Measurements from ENCODE around the gene FAM184A. TPM values are rescaled to one million over a fixed set of nuclear protein-coding genes. Genes with fewer than 3 reads are reported as not detected.

Gene FAM184A
- total and polyA plus RNA-seq, 2 experiments from 2014 or later = 13.7 to 18.6 TPM

GRCh38 chr6:118914598-118914997 lies 163.9 kb downstream of the FAM184A start:
- Histone ChIP-seq H3K4me3 (no peak overlapping the region), H3K4me1 (ENCODE audit: insufficient read depth) (no peaks in the 10 kb centered on the region), H3K27ac (ENCODE audit: low read depth) (no peak overlapping the region), H2AFZ (no peak overlapping the region), H3F3A (replicated peaks; ENCODE audit: low read depth) (no peaks in the 10 kb centered on the region), H3K79me2 (replicated peaks; ENCODE audit: insufficient read depth) (no peaks in the 10 kb centered on the region), H4K20me1 (replicated peaks; ENCODE audit: insufficient read depth) (no peaks in the 10 kb centered on the region), H3K36me3 (ENCODE audit: insufficient read depth) (peaks cover 8% of the 10 kb centered on the region; the same call in 1 of the 2 replicates), H3K4me2 (no peak overlapping the region), H3K9me2 (ENCODE audit: insufficient read depth) (no peaks in the 10 kb centered on the region), H3K27me3 (ENCODE audit: insufficient read depth) (no peaks in the 10 kb centered on the region)
- DNase-seq (ENCODE audit: low spot score) (no peak), ATAC-seq (no peak)
- H3K27me3 Mint-ChIP-seq (ENCODE audit: insufficient read depth, low read depth, poor library complexity) = no peaks in the 10 kb centered on the region
- H3K36me3 Mint-ChIP-seq (ENCODE audit: low read depth) = peaks cover 43% of the 10 kb centered on the region
- H3K9me3 Mint-ChIP-seq = no peaks in the 10 kb centered on the region
- H3K4me1 Mint-ChIP-seq = no peaks in the 10 kb centered on the region
- TF ChIP-seq ZNF114 (CRISPR knock-in tag; IDR thresholded peaks at IDR 0.05) (no peak), CREB1 (CRISPR knock-in tag; IDR thresholded peaks at IDR 0.05; ENCODE audit: low read depth) (no peak), CTCF (conservative IDR thresholded peaks at IDR 0.05; ENCODE audit: low read depth in 2 of 2) (no peak)
- no peak overlapping the region for H3K4me3 Mint-ChIP-seq
- no peak overlapping the region for H3K27ac Mint-ChIP-seq

- Mint-ChIP-seq H3K27ac (no peak overlapping the region), H3K36me3 (ENCODE audit: low read depth) (peaks cover 45% of the 10 kb centered on the region)
- H3K36me3 ChIP-seq (ENCODE audit: insufficient read depth) = peaks cover 23% of the 10 kb centered on the region
- TF ChIP-seq EZH2 (IDR thresholded peaks at IDR 0.05; ENCODE audit: low read depth, unreplicated experiment) (no peak), REST (IDR thresholded peaks at IDR 0.05; ENCODE audit: unreplicated experiment) (no peak), ZNF114 (CRISPR knock-in tag; IDR thresholded peaks at IDR 0.05) (no peak), CREB1 (CRISPR knock-in tag; IDR thresholded peaks at IDR 0.05; ENCODE audit: low read depth) (no peak), CTCF (conservative IDR thresholded peaks at IDR 0.05; ENCODE audit: low read depth in 2 of 2) (no peak), JUNB (IDR thresholded peaks at IDR 0.05; ENCODE audit: unreplicated experiment) (no peak), ZNF331 (CRISPR knock-in tag; IDR thresholded peaks at IDR 0.05; ENCODE audit: low read depth) (no peak), STAT1 (IDR thresholded peaks at IDR 0.05; ENCODE audit: unreplicated experiment) (no peak), POLR2AphosphoS5 (IDR thresholded peaks at IDR 0.05; ENCODE audit: low read depth) (no peak), EZH2phosphoT487 (IDR thresholded peaks at IDR 0.05; ENCODE audit: unreplicated experiment) (no peak), ETS1 (IDR thresholded peaks at IDR 0.05) (no peak), NANOG (IDR thresholded peaks at IDR 0.05; ENCODE audit: borderline replicate concordance) (no peak)
Observed at GRCh38 chr6:118913161-118913560, 165.3 kb downstream of the FAM184A start.

More at GRCh38 chr6:118913161-118913560, 165.3 kb downstream of the FAM184A start:
- Histone ChIP-seq H3K9me2 (ENCODE audit: insufficient read depth) (no peaks in the 10 kb centered on the region), H3K4me1 (ENCODE audit: insufficient read depth) (no peaks in the 10 kb centered on the region), H3K4me3 (no peak overlapping the region), H3K27me3 (ENCODE audit: insufficient read depth) (no peaks in the 10 kb centered on the region), H3K27ac (ENCODE audit: low read depth) (no peak overlapping the region), H3K79me2 (replicated peaks; ENCODE audit: insufficient read depth) (no peaks in the 10 kb centered on the region), H2AFZ (no peak overlapping the region), H3F3A (replicated peaks; ENCODE audit: low read depth) (no peaks in the 10 kb centered on the region), H3K4me2 (no peak overlapping the region), H4K20me1 (replicated peaks; ENCODE audit: insufficient read depth) (no peaks in the 10 kb centered on the region; the same call in 1 of the 2 replicates)
- Mint-ChIP-seq H3K4me1 (no peaks in the 10 kb centered on the region), H3K27me3 (ENCODE audit: insufficient read depth, low read depth, poor library complexity) (no peaks in the 10 kb centered on the region), H3K9me3 (no peaks in the 10 kb centered on the region), H3K4me3 (no peak overlapping the region)
- DNase-seq (ENCODE audit: low spot score) (no peak), ATAC-seq (no peak)

Measured in GM23338 (cell line).